ENCODE results near the gene NOL3. TPM values are rescaled to one million over a fixed set of nuclear protein-coding genes. Genes with fewer than 3 reads are reported as not detected.

NOL3 gene
- total and polyA plus RNA-seq, 2 of the 13 experiments (the other 11 are each of a cell fraction or from before 2014, with no cell fraction given), result 5.7 to 20.5 TPM

- TF ChIP-seq ZNF839 (CRISPR knock-in tag; IDR thresholded peaks at IDR 0.05; ENCODE audit: borderline replicate concordance) (peak; percentile 97), TFDP2 (CRISPR knock-in tag; IDR thresholded peaks at IDR 0.05) (peak; percentile 90), ZNF317 (CRISPR knock-in tag; IDR thresholded peaks at IDR 0.05) (no peak), RARG (CRISPR knock-in tag; IDR thresholded peaks at IDR 0.05; ENCODE audit: low read depth) (no peak), HBP1 (CRISPR knock-in tag; IDR thresholded peaks at IDR 0.05; ENCODE audit: low read depth) (peak; percentile 90; the same call in 1 of the 2 replicates), KDM2A (CRISPR knock-in tag; IDR thresholded peaks at IDR 0.05; ENCODE audit: borderline replicate concordance, low read depth) (peak; percentile 96), MAX (IDR thresholded peaks at IDR 0.05) (peak; percentile 97), SOX5 (CRISPR knock-in tag; IDR thresholded peaks at IDR 0.05; ENCODE audit: borderline replicate concordance) (peak; percentile 78; the same call in 1 of the 2 replicates), NFAT5 (CRISPR knock-in tag; IDR thresholded peaks at IDR 0.05) (no peak; the same call in 1 of the 2 replicates), ARID4A (CRISPR knock-in tag; IDR thresholded peaks at IDR 0.05; ENCODE audit: borderline replicate concordance) (peak; percentile 88; the same call in 1 of the 2 replicates), ZXDC (CRISPR knock-in tag; IDR thresholded peaks at IDR 0.05) (peak; percentile 78; the same call in 1 of the 2 replicates)
Observed at GRCh38 chr16:67173808-67174705, 3.7 kb downstream of the NOL3 start (continued).
